ENCODE measurements around the gene HEATR5A.

DNA sequence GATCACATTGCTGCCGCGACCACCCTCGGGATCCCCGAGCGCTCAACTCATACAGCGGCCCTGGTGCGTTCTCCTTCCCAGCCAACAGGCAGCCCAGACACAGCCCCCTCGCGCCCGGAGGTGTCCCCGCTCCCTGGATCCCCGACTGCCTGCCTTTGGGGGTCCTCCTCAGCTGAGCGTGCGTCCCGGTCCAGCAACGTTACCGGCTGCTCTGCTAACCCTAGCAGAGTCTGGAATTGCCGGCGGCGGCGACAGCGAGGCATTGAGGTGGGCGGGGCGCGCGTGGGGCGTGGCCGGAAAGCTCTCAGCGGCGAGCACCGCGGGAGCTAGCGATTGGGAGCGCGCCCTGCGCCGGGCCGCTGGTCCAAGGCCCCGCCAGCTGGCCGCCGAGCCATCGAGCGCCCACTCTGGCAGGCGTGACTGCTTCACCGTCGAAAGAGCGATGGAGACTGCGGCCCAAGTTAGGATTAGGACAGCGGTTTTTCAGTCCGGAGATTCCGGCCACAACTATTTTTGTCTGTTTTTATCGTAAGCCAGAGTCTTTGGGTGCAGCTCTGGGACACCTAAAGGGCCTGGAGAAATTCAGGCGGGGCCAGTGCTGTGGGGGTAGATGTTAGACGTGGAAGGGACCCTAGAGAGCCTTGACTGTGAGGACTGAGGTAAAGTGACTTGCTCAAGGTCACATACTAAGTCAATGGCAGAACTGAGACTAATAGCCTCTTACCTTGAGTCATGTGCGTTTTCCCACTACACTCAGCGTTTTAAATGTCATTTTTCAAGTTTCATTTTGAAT lies at the start of gene HEATR5A:
- TF ChIP-seq, protein P1, sequence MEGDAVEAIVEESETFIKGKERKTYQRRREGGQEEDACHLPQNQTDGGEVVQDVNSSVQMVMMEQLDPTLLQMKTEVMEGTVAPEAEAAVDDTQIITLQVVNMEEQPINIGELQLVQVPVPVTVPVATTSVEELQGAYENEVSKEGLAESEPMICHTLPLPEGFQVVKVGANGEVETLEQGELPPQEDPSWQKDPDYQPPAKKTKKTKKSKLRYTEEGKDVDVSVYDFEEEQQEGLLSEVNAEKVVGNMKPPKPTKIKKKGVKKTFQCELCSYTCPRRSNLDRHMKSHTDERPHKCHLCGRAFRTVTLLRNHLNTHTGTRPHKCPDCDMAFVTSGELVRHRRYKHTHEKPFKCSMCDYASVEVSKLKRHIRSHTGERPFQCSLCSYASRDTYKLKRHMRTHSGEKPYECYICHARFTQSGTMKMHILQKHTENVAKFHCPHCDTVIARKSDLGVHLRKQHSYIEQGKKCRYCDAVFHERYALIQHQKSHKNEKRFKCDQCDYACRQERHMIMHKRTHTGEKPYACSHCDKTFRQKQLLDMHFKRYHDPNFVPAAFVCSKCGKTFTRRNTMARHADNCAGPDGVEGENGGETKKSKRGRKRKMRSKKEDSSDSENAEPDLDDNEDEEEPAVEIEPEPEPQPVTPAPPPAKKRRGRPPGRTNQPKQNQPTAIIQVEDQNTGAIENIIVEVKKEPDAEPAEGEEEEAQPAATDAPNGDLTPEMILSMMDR (conservative IDR thresholded peaks at IDR 0.05; ENCODE audit: low read depth, low read length) = 0 out of 2 replicates have a peak, but pooled peaks have one; percentile 21
- TF ChIP-seq EZH2phosphoT487 (IDR thresholded peaks at IDR 0.05; ENCODE audit: borderline replicate concordance, low read length) = no peak

Measured in PC-3 (cell line).